K562 (cell line): ENCODE results near the gene CENPE. TPM values are rescaled to one million over a fixed set of nuclear protein-coding genes. Genes with fewer than 3 reads are reported as not detected.

ENCODE experiments used
- AFF4 ChIP-seq: sonication (generic); formaldehyde crosslinking; IDR thresholded peaks from 2 replicates; pipeline ENCODE4 v1.8.0; 2023; ENCODE audit warnings: mild to moderate bottlenecking, missing genetic modification reagents
- BCOR ChIP-seq: fragments of 450-650 bp; IDR thresholded peaks from 2 replicates; pipeline ENCODE4 v1.6.1; 2016
- BRD4 ChIP-seq: fragments of 200-600 bp; sonication (generic); IDR thresholded peaks from 2 replicates; pipeline ENCODE4 v1.6.1; 2017; ENCODE audit warnings: inconsistent platforms
- CHD2 ChIP-seq: IDR thresholded peaks from 2 replicates; pipeline ENCODE4 v1.6.1; 2011; ENCODE audit warnings: low read depth, low read length
- CSDE1 ChIP-seq, 2 experiments: fragments of 450-650 bp; IDR thresholded peaks; 2 replicates each; pipeline ENCODE4 v1.6.1; 2016; ENCODE audit warnings: mild to moderate bottlenecking in 1 of 2
- HIVEP1 ChIP-seq: fragments of 250-450 bp; sonication (Bioruptor Pico); IDR thresholded peaks from 2 replicates; pipeline ENCODE4 v1.4.0; 2020; ENCODE audit warnings: mild to moderate bottlenecking
- ID3 ChIP-seq, 2 experiments: fragments of 250-450 bp in 1 of 2; fragments of 450-650 bp in 1 of 2; sonication (Bioruptor Pico) in 1 of 2; IDR thresholded peaks; 2 replicates each; pipeline versions ENCODE4 v1.6.1 to v1.8.0; 2016 to 2021; ENCODE audit warnings: mild to moderate bottlenecking in 2 of 2, moderate library complexity in 2 of 2, missing compliant biosample characterization in 1 of 2, missing genetic modification characterization in 1 of 2
- KLF1 ChIP-seq: fragments of 450-650 bp; IDR thresholded peaks from 2 replicates; pipeline ENCODE4 v1.6.1; 2016; ENCODE audit warnings: missing genetic modification characterization, missing compliant biosample characterization
- MYNN ChIP-seq, 2 experiments: sonication (generic); formaldehyde crosslinking in 1 of 2; IDR thresholded peaks; 2 replicates each; pipeline versions ENCODE4 v1.5.0 to v1.6.1; 2016 to 2020; ENCODE audit warnings: antibody characterized with exemption in 1 of 2, missing genetic modification reagents in 1 of 2
- PRPF4 ChIP-seq: fragments of 200-400 bp; formaldehyde crosslinking; IDR thresholded peaks from one replicate; pipeline ENCODE4 v1.6.1; 2017; ENCODE audit warnings: low read length, low read depth, mild to moderate bottlenecking; ENCODE audit not compliant: insufficient read depth, poor library complexity, severe bottlenecking
- PYGO2 ChIP-seq: fragments of 450-650 bp; IDR thresholded peaks from 2 replicates; pipeline ENCODE4 v1.6.1; 2016; ENCODE audit warnings: mild to moderate bottlenecking, missing genetic modification characterization, moderate library complexity, missing compliant biosample characterization
- RAD21 ChIP-seq, 2 experiments: fragments of 250-450 bp in 1 of 2; fragments of 450-650 bp in 1 of 2; sonication (Bioruptor Pico) in 1 of 2; formaldehyde crosslinking in 1 of 2; IDR thresholded peaks in 1 of 2; conservative IDR thresholded peaks in 1 of 2; 2 replicates each; pipeline versions ENCODE4 v1.4.0 to v1.8.0; 2020 to 2022; ENCODE audit warnings: mild to moderate bottlenecking in 2 of 2, moderate library complexity in 1 of 2
- SIX5 ChIP-seq, 2 experiments: IDR thresholded peaks; 2 replicates each; pipeline ENCODE4 v1.6.1; 2011; ENCODE audit warnings: low read length in 2 of 2, borderline replicate concordance in 1 of 2, low read depth in 1 of 2, mild to moderate bottlenecking in 1 of 2, moderate library complexity in 1 of 2; ENCODE audit not compliant: insufficient read depth in 1 of 2
- SPI1 ChIP-seq: IDR thresholded peaks from 2 replicates; pipeline ENCODE4 v1.6.1; 2011; ENCODE audit warnings: low read depth, low read length, control low read depth, borderline replicate concordance
- TAF7 ChIP-seq: fragments of 450-650 bp; IDR thresholded peaks from 2 replicates; pipeline ENCODE4 v1.6.1; 2016; ENCODE audit warnings: missing genetic modification characterization, missing compliant biosample characterization
- ZNF165 ChIP-seq: fragments of 250-450 bp; sonication (Bioruptor Pico); IDR thresholded peaks from 2 replicates; pipeline ENCODE4 v1.4.0; 2020; ENCODE audit warnings: borderline replicate concordance
- ZNF175 ChIP-seq: fragments of 200-800 bp; sonication (Bioruptor generic); IDR thresholded peaks from 2 replicates; pipeline ENCODE4 v1.6.1; 2016; ENCODE audit warnings: low read depth, mild to moderate bottlenecking, missing genetic modification characterization, missing compliant biosample characterization
- polyA plus RNA-seq, 8 experiments: library from polyadenylated mRNA; depleted of rRNA in 4 of 8; stranded (reverse) in 5 of 8; unstranded in 3 of 8; fragments of >200 nt; fragmentation: Nextera tagmentation in 2 of 8; fragmentation: Illumina TruSeq in 1 of 8; extraction: Ambion mirVana in 2 of 8; extraction: Trizol in 1 of 8; gene quantifications; 2 replicates each; pipeline versions ENCODE4 v1.2.1 to v1.2.3, GENCODE V29; 2011 to 2014; ENCODE audit warnings: inconsistent platforms in 1 of 8, missing spikeins in 1 of 8
- total RNA-seq, 7 experiments: library from RNA; depleted of rRNA in 6 of 7; stranded (reverse); fragments of >200 nt in 6 of 7; fragmentation: Illumina TruSeq in 2 of 7; extraction: Trizol in 2 of 7; gene quantifications; 2 replicates each; pipeline versions ENCODE4 v1.2.1 to v1.2.3, GENCODE V29; 2011 to 2021; ENCODE audit warnings: low replicate concordance in 1 of 7

The CENPE gene
- total and polyA plus RNA-seq, 9 of the 15 experiments (the other 6 are each of a cell fraction or from before 2014, with no cell fraction given) = 9.9 to 53.2 (median 27.4) TPM

GRCh38 chr4:103075894-103076746 is 122.0 kb downstream of the CENPE start (continued):
- TF ChIP-seq AFF4 (peak; percentile 85; the same call in 1 of the 2 replicates), PYGO2 (tag) (no peak), SPI1 (no peak), RAD21 (CRISPR knock-in tag; conservative IDR thresholded peaks at IDR 0.05 in 1 of 2, IDR thresholded peaks at IDR 0.05 in 1 of 2) (no peak), CSDE1 (IDR thresholded peaks at IDR 0.05) (no peak), ID3 (CRISPR knock-in tag; IDR thresholded peaks at IDR 0.05) (no peak), ID3 (tag; IDR thresholded peaks at IDR 0.05) (no peak), HIVEP1 (CRISPR knock-in tag) (no peak), SIX5 (IDR thresholded peaks at IDR 0.05; ENCODE audit: borderline replicate concordance in 1 of 2, insufficient read depth in 1 of 2, low read depth in 1 of 2, low read length in 2 of 2) (no peak), KLF1 (tag) (peak; percentile 69; the same call in 1 of the 2 replicates), ZNF165 (CRISPR knock-in tag) (no peak), ZNF175 (CRISPR knock-in tag) (no peak), TAF7 (tag) (no peak; the same call in 1 of the 2 replicates), BCOR (no peak), CHD2 (no peak), BRD4 (no peak), MYNN (IDR thresholded peaks at IDR 0.05) (no peak), MYNN (CRISPR knock-in tag; IDR thresholded peaks at IDR 0.05) (no peak), PRPF4 (no peak)
